ENCODE results near the gene RNF152. TPM values are rescaled to one million over a fixed set of nuclear protein-coding genes. Genes with fewer than 3 reads are reported as not detected.
A peak's percentile ranks its signal among the peaks of the same experiment; 100 is the strongest.
"Not testable (repeated sequence)": the region's sequence is repeated elsewhere in the genome, so short reads cannot be mapped to it uniquely, and the experiment has no call there.

The RNF152 gene
- total and polyA plus RNA-seq, 5 donors, result 3.6 to 17.9 (median 10.9) TPM

- intact Hi-C loops (cut with DNase I), result no loop called here
- no peak for ATAC-seq
- 61% methylated on average over 3 of the region's 3 CpGs for WGBS
Observed at GRCh38 chr18:61782545-61782944, 110.3 kb downstream of the RNF152 start.

GRCh38 chr18:61776201-61776600 is 116.6 kb downstream of the RNF152 start:
- not testable (repeated sequence) for H3K27me3 ChIP-seq (ENCODE audit: control insufficient read depth, insufficient read depth); ATAC-seq

More at GRCh38 chr18:61782545-61782944, 110.3 kb downstream of the RNF152 start:
- H3K9me3 ChIP-seq (ENCODE audit: control insufficient read depth, low read length), result no peaks in the 10 kb centered on the region
- no peak for DNase-seq
- H3K27ac ChIP-seq (ENCODE audit: low read length), result no peak overlapping the region
- H3K27me3 ChIP-seq (ENCODE audit: control insufficient read depth, insufficient read depth), result no peaks in the 10 kb centered on the region
- no peaks in the 10 kb centered on the region for H3K4me1 ChIP-seq (ENCODE audit: control insufficient read depth, insufficient read depth, low read length)
- no peak overlapping the region for H3K4me3 ChIP-seq (ENCODE audit: low read length)

GRCh38 chr18:61774846-61775245 is 118.0 kb downstream of the RNF152 start:
- H3K27ac ChIP-seq (ENCODE audit: low read length), result no peak overlapping the region
- intact Hi-C loops (cut with DNase I), result no loop called here
- H3K27me3 ChIP-seq (ENCODE audit: control insufficient read depth, insufficient read depth), result no peaks in the 10 kb centered on the region
- H3K4me1 ChIP-seq (ENCODE audit: control insufficient read depth, insufficient read depth, low read length), result no peaks in the 10 kb centered on the region
- DNase-seq, result no peak
- no peaks in the 10 kb centered on the region for H3K9me3 ChIP-seq (ENCODE audit: control insufficient read depth, low read length)
- H3K4me3 ChIP-seq (ENCODE audit: low read length), result no peak overlapping the region
- no peak for ATAC-seq

More at GRCh38 chr18:61776201-61776600, 116.6 kb downstream of the RNF152 start:
- H3K4me1 ChIP-seq (ENCODE audit: control insufficient read depth, insufficient read depth, low read length); H3K9me3 ChIP-seq (ENCODE audit: control insufficient read depth, low read length); H3K4me3 ChIP-seq (ENCODE audit: low read length); H3K27ac ChIP-seq (ENCODE audit: low read length); intact Hi-C loops (cut with DNase I); DNase-seq: not testable (repeated sequence)

GRCh38 chr18:61772293-61772848 is 120.4 kb downstream of the RNF152 start:
- DNase-seq (no peak), ATAC-seq (no peak)
- 69% methylated on average over 2 of the region's 2 CpGs for WGBS
- Histone ChIP-seq H3K9me3 (ENCODE audit: control insufficient read depth, low read length) (no peaks in the 10 kb centered on the region), H3K27me3 (ENCODE audit: control insufficient read depth, insufficient read depth) (no peaks in the 10 kb centered on the region), H3K4me1 (ENCODE audit: control insufficient read depth, insufficient read depth, low read length) (no peaks in the 10 kb centered on the region), H3K4me3 (ENCODE audit: low read length) (no peak overlapping the region), H3K27ac (ENCODE audit: low read length) (no peak overlapping the region)
- intact Hi-C loops (cut with DNase I), result no loop called here

GRCh38 chr18:61771861-61772260 is 120.9 kb downstream of the RNF152 start:
- DNase-seq (no peak), ATAC-seq (no peak)
- H3K9me3 ChIP-seq (ENCODE audit: control insufficient read depth, low read length), result no peaks in the 10 kb centered on the region
- no peaks in the 10 kb centered on the region for H3K4me1 ChIP-seq (ENCODE audit: control insufficient read depth, insufficient read depth, low read length)
- intact Hi-C loops (cut with DNase I), result no loop called here
- no peak overlapping the region for H3K4me3 ChIP-seq (ENCODE audit: low read length)
- H3K27ac ChIP-seq (ENCODE audit: low read length), result no peak overlapping the region
- 96% methylated on average over 2 of the region's 2 CpGs for WGBS
- H3K27me3 ChIP-seq (ENCODE audit: control insufficient read depth, insufficient read depth), result no peaks in the 10 kb centered on the region

GRCh38 chr18:61770279-61770678 is 122.5 kb downstream of the RNF152 start:
- no peaks in the 10 kb centered on the region for H3K4me1 ChIP-seq (ENCODE audit: control insufficient read depth, insufficient read depth, low read length)
- intact Hi-C loops (cut with DNase I), result no loop called here

GRCh38 chr18:61766266-61766884 is 126.4 kb downstream of the RNF152 start:
- Histone ChIP-seq H3K4me1 (ENCODE audit: control insufficient read depth, insufficient read depth, low read length) (no peaks in the 10 kb centered on the region), H3K27me3 (ENCODE audit: control insufficient read depth, insufficient read depth) (no peaks in the 10 kb centered on the region), H3K9me3 (ENCODE audit: control insufficient read depth, low read length) (no peaks in the 10 kb centered on the region), H3K27ac (ENCODE audit: low read length) (no peak overlapping the region), H3K4me3 (ENCODE audit: low read length) (no peak overlapping the region)
- ATAC-seq (no peak), DNase-seq (no peak)
- intact Hi-C loops (cut with DNase I), result no loop called here
- 86% methylated on average over 2 of the region's 2 CpGs for WGBS

More at GRCh38 chr18:61770279-61770678, 122.5 kb downstream of the RNF152 start:
- DNase-seq, result peak in 1 of 3 donors; percentile 51
- peak in 1 of 2 donors; percentile 52 for ATAC-seq
- Histone ChIP-seq H3K9me3 (ENCODE audit: control insufficient read depth, low read length) (no peaks in the 10 kb centered on the region), H3K27me3 (ENCODE audit: control insufficient read depth, insufficient read depth) (no peaks in the 10 kb centered on the region), H3K27ac (ENCODE audit: low read length) (no peak overlapping the region), H3K4me3 (ENCODE audit: low read length) (no peak overlapping the region)
- 73% methylated on average over 3 of the region's 3 CpGs for WGBS

- ATAC-seq, result peak in 1 of 2 donors; percentile 36
- H3K27me3 ChIP-seq (ENCODE audit: control insufficient read depth, insufficient read depth), result no peaks in the 10 kb centered on the region
- H3K4me1 ChIP-seq (ENCODE audit: control insufficient read depth, insufficient read depth, low read length), result no peaks in the 10 kb centered on the region
- H3K27ac ChIP-seq (ENCODE audit: low read length), result no peak overlapping the region
- H3K9me3 ChIP-seq (ENCODE audit: control insufficient read depth, low read length), result no peaks in the 10 kb centered on the region
- WGBS, result 68% methylated on average over 6 of the region's 6 CpGs
- DNase-seq, result no peak
- intact Hi-C loops (cut with DNase I), result no loop called here
- H3K4me3 ChIP-seq (ENCODE audit: low read length), result no peak overlapping the region
Observed at GRCh38 chr18:61765097-61765496, 127.7 kb downstream of the RNF152 start.

GRCh38 chr18:61764381-61764780 is 128.4 kb downstream of the RNF152 start:
- no peaks in the 10 kb centered on the region for H3K9me3 ChIP-seq (ENCODE audit: control insufficient read depth, low read length)
- intact Hi-C loops (cut with DNase I), result no loop called here
- ATAC-seq (no peak), DNase-seq (no peak)
- no peak overlapping the region for H3K27ac ChIP-seq (ENCODE audit: low read length)
- WGBS, result 78% methylated on average over 2 of the region's 2 CpGs
- no peaks in the 10 kb centered on the region for H3K4me1 ChIP-seq (ENCODE audit: control insufficient read depth, insufficient read depth, low read length)
- H3K4me3 ChIP-seq (ENCODE audit: low read length), result no peak overlapping the region
- H3K27me3 ChIP-seq (ENCODE audit: control insufficient read depth, insufficient read depth), result no peaks in the 10 kb centered on the region

GRCh38 chr18:61761875-61762274 is 130.9 kb downstream of the RNF152 start:
- intact Hi-C loops (cut with DNase I), result no loop called here
- Histone ChIP-seq H3K4me3 (ENCODE audit: low read length) (no peak overlapping the region), H3K27ac (ENCODE audit: low read length) (no peak overlapping the region), H3K4me1 (ENCODE audit: control insufficient read depth, insufficient read depth, low read length) (no peaks in the 10 kb centered on the region), H3K9me3 (ENCODE audit: control insufficient read depth, low read length) (no peaks in the 10 kb centered on the region), H3K27me3 (ENCODE audit: control insufficient read depth, insufficient read depth) (no peaks in the 10 kb centered on the region)
- ATAC-seq (no peak), DNase-seq (no peak)

Measured in right cardiac atrium (tissue), 5 donors.